Sigmoid colon (tissue), 4 donors: ENCODE measurements around the gene RELN.

Experiments used
- CTCF ChIP-seq, 4 experiments: fragments of 450-650 bp in 3 of 4; fragments of 200-600 bp in 1 of 4; IDR thresholded peaks; one replicate each; pipeline ENCODE4 v1.5.1; 2016 to 2019; ENCODE audit warnings: antibody characterized with exemption in 4 of 4, mild to moderate bottlenecking in 3 of 4, moderate library complexity in 2 of 4
- EP300 ChIP-seq, 4 donors: sonication (generic); formaldehyde crosslinking; IDR thresholded peaks; one replicate each; pipeline ENCODE4 v1.6.1; 2017; ENCODE audit warnings: antibody characterized with exemption in 4 of 4
- POLR2A ChIP-seq, 2 donors: fragments of 450-650 bp; IDR thresholded peaks; one replicate each; pipeline ENCODE4 v1.6.1; 2016; ENCODE audit warnings: antibody characterized with exemption in 2 of 2, mild to moderate bottlenecking in 2 of 2, moderate library complexity in 2 of 2
- POLR2AphosphoS5 ChIP-seq, 4 donors: sonication (generic); formaldehyde crosslinking; IDR thresholded peaks; one replicate each; pipeline ENCODE4 v1.6.1; 2017; ENCODE audit warnings: antibody characterized with exemption in 4 of 4

- TF ChIP-seq CTCF (IDR thresholded peaks at IDR 0.05) = no peak
- no peak for TF ChIP-seq POLR2A (IDR thresholded peaks at IDR 0.05)
- no peak for TF ChIP-seq POLR2AphosphoS5 (IDR thresholded peaks at IDR 0.05)
- TF ChIP-seq EP300 (IDR thresholded peaks at IDR 0.05) = no peak
These were observed 27.5 kb upstream of the RELN start for GRCh38 chr7:104017001-104017400.
